HAP-1 (cell line): Measurements from ENCODE around the gene GRIPAP1.

Experiments
- DNase-seq, 2 experiments: peaks; one replicate each; pipeline ENCODE4 v3.0.0-alpha.2; 2016 to 2020; ENCODE audit warnings: low spot score in 2 of 2
- H3K27me3 ChIP-seq: fragments of 250-450 bp; sonication (Bioruptor Pico); 2 replicates; pipeline ENCODE4 v1.5.1; 2020; ENCODE audit warnings: low read depth, mild to moderate bottlenecking, moderate library complexity
- H3K36me3 ChIP-seq: fragments of 250-450 bp; sonication (Bioruptor Pico); replicated peaks from 2 replicates; pipeline ENCODE4 v1.5.1; 2020; ENCODE audit warnings: mild to moderate bottlenecking
- H3K4me1 ChIP-seq: fragments of 250-450 bp; sonication (Bioruptor Pico); 2 replicates; pipeline ENCODE4 v1.5.1; 2020; ENCODE audit warnings: mild to moderate bottlenecking
- H3K4me3 ChIP-seq: fragments of 250-450 bp; sonication (Bioruptor Pico); 2 replicates; pipeline ENCODE4 v1.5.1; 2020; ENCODE audit warnings: mild to moderate bottlenecking, moderate library complexity
- H3K9me3 ChIP-seq: fragments of 250-450 bp; sonication (Bioruptor Pico); 2 replicates; pipeline ENCODE4 v1.5.1; 2020; ENCODE audit warnings: mild to moderate bottlenecking, moderate library complexity
- in situ Hi-C: fragments of 300-500 bp; cut with MboI; formaldehyde crosslinking; loops from 3 replicates; pipeline ENCODE4 v1.14.3; 2020; ENCODE audit warnings: low sequenced_read_pairs, inconsistent platforms, mixed read lengths

The GRIPAP1 gene

DNA sequence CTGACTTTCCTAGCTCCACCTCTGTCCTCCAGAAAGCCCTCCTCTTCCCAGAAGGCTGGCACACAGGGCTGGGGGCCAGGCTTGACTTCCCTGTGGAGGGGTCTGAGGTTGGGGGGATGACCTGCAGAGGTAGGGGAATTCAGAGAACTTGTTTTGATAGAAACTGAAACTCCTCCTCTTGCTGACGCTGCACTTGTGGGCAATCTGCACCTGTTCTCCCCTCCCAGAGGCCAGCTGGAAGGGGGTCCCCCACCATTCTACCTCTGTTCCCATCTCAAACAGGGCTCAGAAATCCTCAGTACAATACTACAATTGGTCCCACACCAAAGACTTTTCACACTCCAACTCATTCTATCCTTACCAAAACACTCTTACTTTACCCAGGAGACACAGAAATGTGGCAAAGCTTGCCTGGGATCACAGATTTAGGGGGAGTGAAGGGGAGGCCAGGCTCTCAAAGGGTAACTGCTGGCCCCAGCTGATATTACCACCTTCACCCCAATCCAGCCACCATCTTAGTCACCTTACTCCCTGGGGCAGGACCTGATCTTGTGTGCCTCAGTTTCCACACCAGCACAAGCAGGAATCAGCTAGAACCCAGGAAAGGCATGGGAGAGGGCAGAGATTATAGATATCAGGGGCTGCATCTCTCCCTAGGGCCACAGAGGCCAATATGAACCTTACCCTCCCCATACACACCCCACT, 63.2 kb downstream of the GRIPAP1 start:
- Histone ChIP-seq H3K36me3 (peaks cover 61% of the 10 kb centered on the region), H3K4me3 (no peak overlapping the region), H3K27me3 (no peaks in the 10 kb centered on the region), H3K4me1 (no peaks in the 10 kb centered on the region), H3K9me3 (no peaks in the 10 kb centered on the region)
- in situ Hi-C loops = no loop called here
- DNase-seq = no peak

DNA sequence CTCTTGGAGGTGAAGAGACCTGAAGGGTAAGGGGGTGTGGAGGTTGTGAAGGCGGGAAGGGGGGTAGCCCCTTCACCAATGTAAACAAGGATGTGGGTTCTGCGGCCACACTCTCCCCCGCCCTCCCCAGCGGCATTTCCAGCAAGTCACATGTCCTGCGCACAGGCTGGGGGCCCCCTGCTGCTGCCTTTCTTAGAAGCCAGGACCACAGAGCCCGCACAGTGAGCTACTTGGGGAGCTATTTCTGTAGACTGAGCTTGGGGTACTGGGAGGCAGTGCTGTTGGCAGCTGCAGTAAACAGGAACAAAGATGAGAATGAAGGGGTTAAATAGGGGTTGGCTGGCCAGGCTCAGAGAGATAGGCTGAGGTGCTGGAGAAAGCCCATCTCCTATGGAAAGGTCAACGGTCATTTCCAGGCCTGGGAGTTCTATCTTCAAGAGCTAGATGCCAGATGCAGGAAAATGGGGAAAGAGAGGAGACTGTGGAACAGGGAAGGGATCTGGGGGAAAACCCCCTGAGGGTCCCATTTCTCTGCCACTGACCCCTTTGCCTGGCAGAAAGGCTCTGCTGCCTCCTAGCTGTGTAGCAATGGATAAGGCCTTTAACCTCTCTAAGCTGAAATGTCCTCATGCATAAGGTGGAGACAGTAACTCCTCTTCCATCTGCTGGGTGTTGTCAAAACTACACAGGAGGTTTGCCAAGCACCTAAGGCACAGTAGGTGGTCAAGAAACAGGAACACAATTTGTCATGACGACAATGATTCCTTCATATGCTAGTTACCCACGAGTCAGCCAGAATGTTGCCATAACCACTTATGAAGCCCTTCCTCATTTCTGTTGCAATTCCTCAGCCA, 64.8 kb downstream of the GRIPAP1 start:
- no peaks in the 10 kb centered on the region for H3K27me3 ChIP-seq
- no peaks in the 10 kb centered on the region for H3K9me3 ChIP-seq
- in situ Hi-C loops = no loop called here
- no peak overlapping the region for H3K4me3 ChIP-seq
- no peaks in the 10 kb centered on the region for H3K4me1 ChIP-seq
- peaks cover 63% of the 10 kb centered on the region for H3K36me3 ChIP-seq
- no peak for DNase-seq

DNA sequence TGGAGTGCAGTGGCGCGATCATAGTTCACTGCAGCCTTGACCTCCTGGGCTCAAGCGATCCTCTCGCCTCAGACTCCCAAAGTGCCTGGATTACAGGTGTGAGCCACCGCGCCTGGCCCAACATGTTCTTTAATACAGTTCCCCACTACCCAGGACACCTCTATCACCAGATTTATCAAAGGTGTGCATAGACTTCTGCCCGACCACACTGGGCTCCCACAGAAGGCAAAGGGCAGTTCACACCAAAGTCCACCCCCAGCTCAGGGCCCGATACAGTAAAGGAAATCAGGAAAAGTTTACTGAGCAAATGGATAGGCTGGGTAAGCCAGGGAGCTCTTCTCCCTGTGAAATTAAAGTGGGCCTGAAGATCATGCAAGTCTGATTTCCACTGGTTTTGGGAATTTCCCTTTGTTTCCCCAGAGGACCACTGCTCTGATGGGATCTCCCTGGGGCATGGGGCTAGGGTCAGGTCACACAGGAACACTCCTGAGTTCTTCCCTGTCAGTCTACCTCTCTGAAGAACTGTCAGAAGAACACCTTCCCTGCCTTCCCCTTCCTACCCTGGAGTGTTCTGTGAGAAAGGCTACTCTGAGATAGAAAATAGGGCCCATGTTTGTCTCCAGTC, 65.5 kb downstream of the GRIPAP1 start:
- no peak for DNase-seq
- Histone ChIP-seq H3K27me3 (no peaks in the 10 kb centered on the region), H3K4me3 (no peak overlapping the region), H3K36me3 (peaks cover 60% of the 10 kb centered on the region), H3K4me1 (no peaks in the 10 kb centered on the region), H3K9me3 (no peaks in the 10 kb centered on the region)
- in situ Hi-C loops = no loop called here

DNA sequence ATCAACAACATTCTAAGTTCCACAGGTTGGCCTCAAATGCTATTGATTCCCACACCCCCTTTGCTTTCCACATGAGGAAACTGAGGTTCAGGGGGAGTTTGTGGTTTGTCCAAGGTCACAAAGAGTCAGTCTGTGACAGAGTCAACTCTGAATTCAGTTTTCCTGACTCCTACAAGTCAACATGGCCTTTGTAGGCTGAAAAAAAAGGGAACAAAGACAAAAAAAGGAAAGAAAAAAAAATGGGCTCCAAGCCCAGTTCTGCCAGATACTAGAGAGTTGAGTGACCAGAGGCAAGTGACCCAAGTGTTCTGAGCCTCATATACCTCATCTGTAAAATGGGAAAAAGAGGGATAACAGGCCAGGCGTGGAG, 66.8 kb downstream of the GRIPAP1 start:
- no peaks in the 10 kb centered on the region for H3K4me1 ChIP-seq
- no peaks in the 10 kb centered on the region for H3K9me3 ChIP-seq
- peaks cover 53% of the 10 kb centered on the region for H3K36me3 ChIP-seq
- H3K4me3 ChIP-seq = no peak overlapping the region
- DNase-seq = no peak
- in situ Hi-C loops = no loop called here
- H3K27me3 ChIP-seq = no peaks in the 10 kb centered on the region

DNA sequence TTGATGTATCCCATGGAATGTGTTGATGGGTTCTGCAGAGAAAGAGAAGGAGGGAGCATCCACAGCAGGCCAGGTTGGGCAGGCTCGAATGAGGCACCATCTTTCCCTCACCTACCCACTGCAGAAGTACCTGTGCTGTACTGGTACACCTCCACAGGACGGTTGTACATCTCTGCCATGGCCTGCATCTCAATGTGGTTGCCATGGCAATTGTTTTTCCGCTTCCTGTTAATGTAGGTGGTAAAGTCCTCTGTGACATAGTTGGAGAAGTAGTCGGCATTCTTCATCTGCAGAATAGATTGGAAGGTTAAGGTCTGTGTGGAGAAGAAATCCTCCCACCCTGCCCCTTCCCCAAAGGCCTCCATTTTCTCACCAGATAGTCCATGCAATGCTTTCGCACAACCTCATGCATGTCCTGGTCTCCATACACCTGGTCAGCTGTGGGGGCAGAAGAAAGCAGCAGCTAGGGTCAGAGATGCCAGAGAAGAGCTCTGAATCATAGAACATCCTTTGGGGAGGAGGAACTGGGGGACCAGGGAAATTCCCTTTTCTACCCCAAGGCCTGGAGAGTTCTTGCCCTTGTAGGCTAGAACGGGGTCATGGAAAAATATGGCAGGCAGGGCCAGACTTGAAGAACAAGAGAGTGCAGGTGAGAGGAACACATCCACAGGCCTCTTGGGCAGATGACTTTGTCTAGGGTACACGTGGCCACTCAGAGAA, 67.3 kb downstream of the GRIPAP1 start:
- Histone ChIP-seq H3K4me3 (no peak overlapping the region), H3K4me1 (no peaks in the 10 kb centered on the region), H3K9me3 (no peaks in the 10 kb centered on the region), H3K27me3 (no peaks in the 10 kb centered on the region), H3K36me3 (peaks cover 53% of the 10 kb centered on the region)
- in situ Hi-C loops = no loop called here
- DNase-seq = no peak

DNA sequence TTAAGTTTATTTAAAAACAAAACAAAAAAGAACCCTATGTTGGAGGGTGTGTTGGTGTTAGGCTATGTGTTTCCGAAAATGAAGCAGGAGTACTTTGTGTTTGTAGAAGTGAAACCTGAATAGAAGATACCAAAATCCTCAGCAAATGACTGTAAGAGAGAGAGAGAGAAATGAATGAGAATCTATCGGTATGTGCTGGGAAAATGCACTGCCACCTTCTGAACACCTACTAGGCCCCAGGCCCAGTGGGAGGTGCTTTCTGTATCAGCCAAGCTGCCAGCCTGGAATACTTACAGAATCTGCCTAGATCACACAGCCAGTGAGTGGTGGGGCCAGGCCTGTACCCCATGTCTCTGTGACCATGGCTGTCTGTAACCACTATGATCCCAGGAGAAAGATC, 68.3 kb downstream of the GRIPAP1 start:
- DNase-seq = no peak
- Histone ChIP-seq H3K36me3 (peaks cover 55% of the 10 kb centered on the region), H3K4me3 (no peak overlapping the region), H3K4me1 (0 out of 2 replicates have a peak, but pooled peaks cover 4% of the 10 kb centered on the region), H3K9me3 (no peaks in the 10 kb centered on the region), H3K27me3 (no peaks in the 10 kb centered on the region)
- in situ Hi-C loops = no loop called here

DNA sequence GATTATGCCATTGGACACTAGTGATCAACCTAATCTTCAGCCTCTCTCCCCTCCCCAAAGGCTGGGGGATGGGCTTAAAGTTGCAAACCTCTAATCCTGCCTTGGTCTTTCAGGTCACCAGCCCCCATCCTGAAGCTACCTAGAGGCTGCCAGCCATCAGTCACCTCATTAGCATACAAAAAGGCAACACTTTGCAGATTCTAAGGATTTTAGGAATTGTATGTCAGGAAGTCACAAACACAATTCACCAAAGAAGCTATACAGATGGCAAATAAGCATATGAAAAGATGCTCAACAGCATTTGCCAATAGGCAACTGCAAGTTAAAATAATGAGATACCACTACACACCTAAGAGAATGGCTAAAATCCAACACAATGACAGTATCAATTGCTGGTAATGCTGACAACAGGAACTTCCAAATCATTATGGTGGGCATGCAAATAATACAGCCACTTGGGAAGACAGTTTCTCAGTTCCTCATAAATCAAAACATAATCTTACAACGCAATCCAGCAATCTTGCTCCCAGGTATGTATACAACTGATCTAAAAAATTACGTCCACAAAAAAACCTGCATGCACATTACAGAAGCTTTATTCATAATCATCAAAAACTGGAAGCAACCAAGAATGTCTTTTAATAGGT, 74.2 kb downstream of the GRIPAP1 start:
- H3K27me3 ChIP-seq = no peaks in the 10 kb centered on the region
- no peaks in the 10 kb centered on the region for H3K9me3 ChIP-seq
- peaks cover 20% of the 10 kb centered on the region for H3K4me1 ChIP-seq
- in situ Hi-C loops = no loop called here
- DNase-seq = peak; percentile 83 to 95
- H3K36me3 ChIP-seq = peaks cover 51% of the 10 kb centered on the region
- no peak overlapping the region for H3K4me3 ChIP-seq

DNA sequence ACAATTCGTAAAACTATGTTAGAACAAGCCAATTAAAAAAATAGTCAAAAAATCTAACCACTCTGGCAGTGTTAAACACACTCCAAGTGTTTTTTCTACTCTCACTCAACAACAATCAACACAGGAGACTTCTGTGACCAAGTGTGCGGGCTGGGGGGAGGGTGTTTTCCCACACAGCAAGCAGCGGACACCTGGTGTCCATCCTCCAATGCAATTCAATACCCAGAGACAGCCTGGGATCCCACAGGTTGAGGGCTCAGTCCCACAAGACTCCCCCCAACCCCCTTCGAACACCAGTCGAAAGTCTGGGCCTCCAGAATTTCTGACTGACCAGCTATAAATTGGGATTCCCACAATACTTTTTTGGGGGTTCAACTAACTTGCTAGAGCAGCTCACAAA, 74.9 kb downstream of the GRIPAP1 start:
- Histone ChIP-seq H3K4me1 (peaks cover 20% of the 10 kb centered on the region), H3K27me3 (no peaks in the 10 kb centered on the region), H3K9me3 (no peaks in the 10 kb centered on the region), H3K36me3 (peaks cover 52% of the 10 kb centered on the region), H3K4me3 (no peak overlapping the region)
- no peak for DNase-seq
- in situ Hi-C loops = no loop called here

DNA sequence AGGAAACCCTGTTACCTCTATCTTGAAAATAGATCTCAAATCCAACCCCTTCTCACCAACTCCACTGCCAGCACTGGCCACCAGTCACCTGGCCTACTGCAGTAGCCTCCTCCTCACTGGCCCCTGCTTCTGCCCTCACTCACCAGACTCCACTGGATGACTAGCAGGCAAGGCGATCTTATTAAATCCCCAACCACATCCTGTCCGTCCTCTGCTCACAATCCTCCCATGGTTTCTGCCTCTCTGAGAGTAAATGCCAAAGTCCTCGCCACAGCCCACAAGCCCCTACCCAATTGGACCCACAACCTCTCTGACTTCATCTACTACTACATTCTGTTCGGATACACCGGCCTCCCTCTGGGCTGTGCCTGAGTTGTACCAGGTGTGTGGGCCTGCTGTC, 77.8 kb downstream of the GRIPAP1 start:
- Histone ChIP-seq H3K4me3 (no peak overlapping the region), H3K27me3 (no peaks in the 10 kb centered on the region), H3K9me3 (no peaks in the 10 kb centered on the region), H3K36me3 (peaks cover 39% of the 10 kb centered on the region), H3K4me1 (peaks cover 26% of the 10 kb centered on the region)
- in situ Hi-C loops = no loop called here
- no peak for DNase-seq

DNA sequence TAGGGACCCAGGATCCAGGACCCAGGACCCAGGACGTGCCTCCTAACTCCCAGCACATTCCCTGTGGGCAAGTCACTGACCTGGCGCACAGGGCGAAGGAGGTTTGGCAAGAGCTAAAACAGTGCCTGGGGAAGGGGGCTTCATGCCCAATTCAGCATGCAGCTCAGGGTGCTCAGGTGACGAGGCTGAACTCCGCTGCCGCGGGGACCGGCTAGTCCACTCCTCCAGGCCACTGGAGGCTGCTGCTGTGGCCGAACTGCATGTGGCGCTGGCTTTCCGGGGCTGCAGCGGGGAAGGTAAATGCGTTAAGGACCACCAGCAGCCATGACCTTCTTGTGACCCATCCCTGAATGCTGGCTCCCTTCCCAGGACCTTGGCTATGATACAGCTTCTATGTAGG, 78.3 kb downstream of the GRIPAP1 start:
- Histone ChIP-seq H3K9me3 (no peaks in the 10 kb centered on the region), H3K27me3 (no peaks in the 10 kb centered on the region), H3K36me3 (peaks cover 38% of the 10 kb centered on the region), H3K4me3 (no peak overlapping the region), H3K4me1 (peaks cover 24% of the 10 kb centered on the region)
- no peak for DNase-seq
- in situ Hi-C loops = no loop called here
